ENCODE measurements around the gene BEND5. TPM values are rescaled to one million over a fixed set of nuclear protein-coding genes. Genes with fewer than 3 reads are reported as not detected.

BEND5 gene
- total RNA-seq, 1 experiment from 2014 or later = not detected

GRCh38 chr1:48793863-48794262 lies 17.2 kb upstream of the BEND5 start:
- H2AFZ ChIP-seq = no peak overlapping the region
- no peaks in the 10 kb centered on the region for H3K27me3 ChIP-seq (ENCODE audit: insufficient read depth, low read depth)
- no peaks in the 10 kb centered on the region for H3K79me2 ChIP-seq (ENCODE audit: low read depth)
- intact Hi-C loops (cut with micrococcal nuclease; ENCODE audit: unreplicated experiment) = no loop called here
- H3K9me2 ChIP-seq (ENCODE audit: insufficient read depth) = no peaks in the 10 kb centered on the region
- CTCF ChIA-PET = no interaction called here
- no peak overlapping the region for H3K27ac ChIP-seq
- no peaks in the 10 kb centered on the region for H4K20me1 ChIP-seq (ENCODE audit: insufficient read depth)
- TF ChIP-seq EZH2 (IDR thresholded peaks at IDR 0.05; ENCODE audit: low read depth) (no peak), CTCF (conservative IDR thresholded peaks at IDR 0.05) (no peak)
- no peaks in the 10 kb centered on the region for H3K36me3 ChIP-seq (ENCODE audit: low read depth)
- BruUV-seq (replicated peaks) = no TSS peak
- DNase-seq = no peak
- POLR2A ChIA-PET (ENCODE audit: unreplicated experiment) = no interaction called here
- no peaks in the 10 kb centered on the region for H3K4me1 ChIP-seq (replicated peaks; ENCODE audit: insufficient read depth)
- no peak overlapping the region for H3K4me2 ChIP-seq
- H3F3A ChIP-seq (ENCODE audit: insufficient read depth, low read depth) = no peaks in the 10 kb centered on the region
- no peak overlapping the region for H3K4me3 ChIP-seq
- no peaks in the 10 kb centered on the region for H3K9me3 ChIP-seq (ENCODE audit: insufficient read depth, low read depth)

- Histone ChIP-seq H4K20me1 (ENCODE audit: insufficient read depth) (no peaks in the 10 kb centered on the region), H3K4me1 (replicated peaks; ENCODE audit: insufficient read depth) (no peaks in the 10 kb centered on the region), H3K9me3 (ENCODE audit: insufficient read depth, low read depth) (no peaks in the 10 kb centered on the region), H3K4me3 (no peak overlapping the region), H3K4me2 (no peak overlapping the region), H3F3A (ENCODE audit: insufficient read depth, low read depth) (no peaks in the 10 kb centered on the region), H3K36me3 (ENCODE audit: low read depth) (no peaks in the 10 kb centered on the region), H2AFZ (no peak overlapping the region), H3K9me2 (ENCODE audit: insufficient read depth) (no peaks in the 10 kb centered on the region), H3K27me3 (ENCODE audit: insufficient read depth, low read depth) (no peaks in the 10 kb centered on the region), H3K27ac (no peak overlapping the region), H3K79me2 (ENCODE audit: low read depth) (no peaks in the 10 kb centered on the region)
- no TSS peak for BruUV-seq (replicated peaks)
- no peak for DNase-seq
- intact Hi-C loops (cut with micrococcal nuclease; ENCODE audit: unreplicated experiment) = no loop called here
- POLR2A ChIA-PET (ENCODE audit: unreplicated experiment) = no interaction called here
- CTCF ChIA-PET = no interaction called here
- no peak for TF ChIP-seq EZH2 (IDR thresholded peaks at IDR 0.05; ENCODE audit: low read depth)
- TF ChIP-seq CTCF (conservative IDR thresholded peaks at IDR 0.05) = no peak
These were observed 16.3 kb upstream of the BEND5 start for GRCh38 chr1:48792961-48793360.

- no peak for DNase-seq
- Histone ChIP-seq H3K9me3 (ENCODE audit: insufficient read depth, low read depth) (no peaks in the 10 kb centered on the region), H3K4me2 (no peak overlapping the region), H3K4me3 (no peak overlapping the region), H3K27me3 (ENCODE audit: insufficient read depth, low read depth) (no peaks in the 10 kb centered on the region), H3K36me3 (ENCODE audit: low read depth) (no peaks in the 10 kb centered on the region), H4K20me1 (ENCODE audit: insufficient read depth) (no peaks in the 10 kb centered on the region), H3K79me2 (ENCODE audit: low read depth) (no peaks in the 10 kb centered on the region), H2AFZ (no peak overlapping the region), H3F3A (ENCODE audit: insufficient read depth, low read depth) (no peaks in the 10 kb centered on the region), H3K27ac (no peak overlapping the region), H3K4me1 (replicated peaks; ENCODE audit: insufficient read depth) (no peaks in the 10 kb centered on the region), H3K9me2 (ENCODE audit: insufficient read depth) (no peaks in the 10 kb centered on the region)
- ChIA-PET CTCF (no interaction called here), POLR2A (ENCODE audit: unreplicated experiment) (no interaction called here)
- intact Hi-C loops (cut with micrococcal nuclease; ENCODE audit: unreplicated experiment) = no loop called here
- TF ChIP-seq CTCF (conservative IDR thresholded peaks at IDR 0.05) = no peak
- TF ChIP-seq EZH2 (IDR thresholded peaks at IDR 0.05; ENCODE audit: low read depth) = no peak
- no TSS peak for BruUV-seq (replicated peaks)
These were observed 13.7 kb upstream of the BEND5 start for GRCh38 chr1:48790397-48790796.

All from PC-9 (cell line).